ENCODE measurements around the gene KMT2B.

KMT2B gene

GRCh38 chr19:35776102-35776788, 58.4 kb downstream of the KMT2B start:
- Histone ChIP-seq H3K27ac (ENCODE audit: low read depth, low read length, severe bottlenecking) (no peak overlapping the region), H3K4me3 (ENCODE audit: extremely low read depth, insufficient read depth, low read length, poor library complexity, severe bottlenecking) (peak overlapping the region; percentile 60), H3K4me1 (ENCODE audit: control insufficient read depth, insufficient read depth, low read length, poor library complexity, severe bottlenecking) (peaks cover 20% of the 10 kb centered on the region), H3K36me3 (ENCODE audit: control insufficient read depth, insufficient read depth, low read length) (peaks cover 16% of the 10 kb centered on the region), H3K9me3 (ENCODE audit: control insufficient read depth, low read length) (no peaks in the 10 kb centered on the region)
- 57 to 69% methylated on average over 5 to 12 of the region's 13 CpGs for WGBS, 2 experiments (ENCODE audit: insufficient coverage in 2 of 2)

- Histone ChIP-seq H3K36me3 (ENCODE audit: control insufficient read depth, insufficient read depth, low read length) (peaks cover 18% of the 10 kb centered on the region), H3K9me3 (ENCODE audit: control insufficient read depth, low read length) (no peaks in the 10 kb centered on the region), H3K4me3 (ENCODE audit: extremely low read depth, insufficient read depth, low read length, poor library complexity, severe bottlenecking) (no peak overlapping the region), H3K27ac (ENCODE audit: low read depth, low read length, severe bottlenecking) (no peak overlapping the region), H3K4me1 (ENCODE audit: control insufficient read depth, insufficient read depth, low read length, poor library complexity, severe bottlenecking) (peaks cover 20% of the 10 kb centered on the region)
- WGBS, 2 experiments (ENCODE audit: insufficient coverage in 2 of 2): 31 to 32% methylated on average over 18 to 19 of the region's 19 CpGs
Measured at GRCh38 chr19:35777086-35777841, 59.5 kb downstream of the KMT2B start.

GRCh38 chr19:35777961-35778360, 60.2 kb downstream of the KMT2B start:
- Histone ChIP-seq H3K9me3 (ENCODE audit: control insufficient read depth, low read length) (no peaks in the 10 kb centered on the region), H3K4me3 (ENCODE audit: extremely low read depth, insufficient read depth, low read length, poor library complexity, severe bottlenecking) (no peak overlapping the region), H3K4me1 (ENCODE audit: control insufficient read depth, insufficient read depth, low read length, poor library complexity, severe bottlenecking) (peaks cover 20% of the 10 kb centered on the region), H3K27ac (ENCODE audit: low read depth, low read length, severe bottlenecking) (no peak overlapping the region), H3K36me3 (ENCODE audit: control insufficient read depth, insufficient read depth, low read length) (peaks cover 23% of the 10 kb centered on the region)
- 91 to 98% methylated on average over 7 of the region's 7 CpGs for WGBS, 2 experiments (ENCODE audit: insufficient coverage in 2 of 2)

DNA sequence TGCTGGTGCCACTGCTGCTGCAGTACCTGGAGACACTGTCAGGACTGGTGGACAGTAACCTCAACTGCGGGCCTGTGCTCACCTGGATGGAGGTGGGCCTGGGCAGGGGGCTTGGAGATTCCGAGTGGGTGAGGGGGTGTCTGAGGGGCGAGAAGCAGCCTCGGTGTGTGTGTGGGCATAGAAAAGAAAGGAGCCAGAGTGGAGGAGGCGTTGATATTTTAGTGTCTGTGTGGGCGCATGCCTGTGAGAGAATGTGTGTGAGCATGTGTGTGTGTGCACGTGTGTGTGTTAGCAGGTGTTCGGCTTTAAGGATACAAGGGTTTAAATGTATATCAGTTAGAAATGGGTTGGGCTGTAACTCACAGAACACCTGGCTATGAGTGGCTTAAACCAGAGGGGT, 61.2 kb downstream of the KMT2B start:
- Histone ChIP-seq H3K4me3 (ENCODE audit: extremely low read depth, insufficient read depth, low read length, poor library complexity, severe bottlenecking) (no peak overlapping the region), H3K9me3 (ENCODE audit: control insufficient read depth, low read length) (no peaks in the 10 kb centered on the region), H3K4me1 (ENCODE audit: control insufficient read depth, insufficient read depth, low read length, poor library complexity, severe bottlenecking) (peaks cover 24% of the 10 kb centered on the region), H3K27ac (ENCODE audit: low read depth, low read length, severe bottlenecking) (no peak overlapping the region), H3K36me3 (ENCODE audit: control insufficient read depth, insufficient read depth, low read length) (peaks cover 23% of the 10 kb centered on the region)
- WGBS, 2 experiments (ENCODE audit: insufficient coverage in 2 of 2): 92 to 95% methylated on average over 8 of the region's 8 CpGs

- no peak overlapping the region for H3K27ac ChIP-seq (ENCODE audit: low read depth, low read length, severe bottlenecking)
- peaks cover 24% of the 10 kb centered on the region for H3K4me1 ChIP-seq (ENCODE audit: control insufficient read depth, insufficient read depth, low read length, poor library complexity, severe bottlenecking)
- peaks cover 23% of the 10 kb centered on the region for H3K36me3 ChIP-seq (ENCODE audit: control insufficient read depth, insufficient read depth, low read length)
- WGBS, 2 experiments (ENCODE audit: insufficient coverage in 2 of 2): 90 to 92% methylated on average over 12 to 15 of the region's 16 CpGs
- H3K4me3 ChIP-seq (ENCODE audit: extremely low read depth, insufficient read depth, low read length, poor library complexity, severe bottlenecking): no peak overlapping the region
- no peaks in the 10 kb centered on the region for H3K9me3 ChIP-seq (ENCODE audit: control insufficient read depth, low read length)
Measured at GRCh38 chr19:35780058-35780457, 62.3 kb downstream of the KMT2B start.

DNA sequence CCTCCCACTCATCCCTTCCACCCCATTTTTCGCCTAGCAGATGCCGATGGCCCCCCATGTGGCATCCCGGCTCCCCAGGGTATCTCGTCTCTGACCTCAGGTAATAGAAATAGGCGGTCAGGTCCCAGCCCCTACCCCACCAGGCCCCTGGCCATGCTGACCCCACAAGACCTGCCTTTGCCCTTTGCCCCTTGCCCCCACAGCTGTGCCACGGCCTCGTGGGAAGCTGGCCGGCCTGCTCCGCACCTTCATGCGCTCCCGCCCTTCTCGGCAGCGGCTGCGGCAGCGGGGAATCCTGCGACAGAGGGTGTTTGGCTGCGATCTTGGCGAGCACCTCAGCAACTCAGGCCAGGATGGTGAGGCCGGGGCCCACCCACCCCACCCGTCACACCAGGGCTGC, 62.9 kb downstream of the KMT2B start:
- peaks cover 26% of the 10 kb centered on the region for H3K36me3 ChIP-seq (ENCODE audit: control insufficient read depth, insufficient read depth, low read length)
- no peak overlapping the region for H3K4me3 ChIP-seq (ENCODE audit: extremely low read depth, insufficient read depth, low read length, poor library complexity, severe bottlenecking)
- H3K9me3 ChIP-seq (ENCODE audit: control insufficient read depth, low read length): no peaks in the 10 kb centered on the region
- WGBS, 2 experiments (ENCODE audit: insufficient coverage in 2 of 2): 95 to 98% methylated on average over 16 to 20 of the region's 20 CpGs
- peaks cover 24% of the 10 kb centered on the region for H3K4me1 ChIP-seq (ENCODE audit: control insufficient read depth, insufficient read depth, low read length, poor library complexity, severe bottlenecking)
- no peak overlapping the region for H3K27ac ChIP-seq (ENCODE audit: low read depth, low read length, severe bottlenecking)

DNA sequence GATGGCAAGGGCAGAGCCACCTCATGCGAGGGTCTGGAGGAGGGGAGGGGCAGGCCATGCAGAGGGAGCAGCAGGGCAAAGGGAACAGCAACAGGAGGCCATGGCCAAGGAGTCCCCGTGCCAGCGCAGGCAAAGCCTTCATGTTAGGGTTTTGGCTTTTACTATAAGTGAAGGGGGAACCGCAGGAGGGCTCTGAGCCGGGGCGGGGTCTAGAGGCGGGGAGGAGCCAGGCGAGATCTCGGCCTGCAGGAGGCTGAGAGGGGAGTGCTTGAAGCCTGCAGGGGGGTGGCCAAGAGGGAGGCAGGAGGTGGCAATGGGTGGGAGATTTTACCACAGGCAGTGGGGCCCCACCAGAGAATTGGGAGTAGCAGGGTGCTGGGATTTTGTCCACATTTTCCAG, 63.8 kb downstream of the KMT2B start:
- H3K4me1 ChIP-seq (ENCODE audit: control insufficient read depth, insufficient read depth, low read length, poor library complexity, severe bottlenecking): peaks cover 15% of the 10 kb centered on the region
- no peaks in the 10 kb centered on the region for H3K9me3 ChIP-seq (ENCODE audit: control insufficient read depth, low read length)
- no peak overlapping the region for H3K4me3 ChIP-seq (ENCODE audit: extremely low read depth, insufficient read depth, low read length, poor library complexity, severe bottlenecking)
- H3K27ac ChIP-seq (ENCODE audit: low read depth, low read length, severe bottlenecking): no peak overlapping the region
- peaks cover 31% of the 10 kb centered on the region for H3K36me3 ChIP-seq (ENCODE audit: control insufficient read depth, insufficient read depth, low read length)
- WGBS, 2 experiments (ENCODE audit: insufficient coverage in 2 of 2): 54% methylated on average over 5 to 6 of the region's 9 CpGs

- Histone ChIP-seq H3K4me1 (ENCODE audit: control insufficient read depth, insufficient read depth, low read length, poor library complexity, severe bottlenecking) (peaks cover 6% of the 10 kb centered on the region), H3K4me3 (ENCODE audit: extremely low read depth, insufficient read depth, low read length, poor library complexity, severe bottlenecking) (no peak overlapping the region), H3K27ac (ENCODE audit: low read depth, low read length, severe bottlenecking) (no peak overlapping the region), H3K36me3 (ENCODE audit: control insufficient read depth, insufficient read depth, low read length) (peaks cover 31% of the 10 kb centered on the region), H3K9me3 (ENCODE audit: control insufficient read depth, low read length) (no peaks in the 10 kb centered on the region)
- WGBS, 2 experiments (ENCODE audit: insufficient coverage in 2 of 2): 90 to 100% methylated on average over 7 to 9 of the region's 12 CpGs
Measured at GRCh38 chr19:35782589-35782988, 64.8 kb downstream of the KMT2B start.

- H3K4me1 ChIP-seq (ENCODE audit: control insufficient read depth, insufficient read depth, low read length, poor library complexity, severe bottlenecking): peaks cover 4% of the 10 kb centered on the region
- WGBS, 2 experiments (ENCODE audit: insufficient coverage in 2 of 2): 69 to 81% methylated on average over 14 to 23 of the region's 28 CpGs
- peaks cover 24% of the 10 kb centered on the region for H3K36me3 ChIP-seq (ENCODE audit: control insufficient read depth, insufficient read depth, low read length)
- H3K27ac ChIP-seq (ENCODE audit: low read depth, low read length, severe bottlenecking): no peak overlapping the region
- H3K9me3 ChIP-seq (ENCODE audit: control insufficient read depth, low read length): no peaks in the 10 kb centered on the region
- H3K4me3 ChIP-seq (ENCODE audit: extremely low read depth, insufficient read depth, low read length, poor library complexity, severe bottlenecking): no peak overlapping the region
Measured at GRCh38 chr19:35783469-35784434, 65.9 kb downstream of the KMT2B start.

DNA sequence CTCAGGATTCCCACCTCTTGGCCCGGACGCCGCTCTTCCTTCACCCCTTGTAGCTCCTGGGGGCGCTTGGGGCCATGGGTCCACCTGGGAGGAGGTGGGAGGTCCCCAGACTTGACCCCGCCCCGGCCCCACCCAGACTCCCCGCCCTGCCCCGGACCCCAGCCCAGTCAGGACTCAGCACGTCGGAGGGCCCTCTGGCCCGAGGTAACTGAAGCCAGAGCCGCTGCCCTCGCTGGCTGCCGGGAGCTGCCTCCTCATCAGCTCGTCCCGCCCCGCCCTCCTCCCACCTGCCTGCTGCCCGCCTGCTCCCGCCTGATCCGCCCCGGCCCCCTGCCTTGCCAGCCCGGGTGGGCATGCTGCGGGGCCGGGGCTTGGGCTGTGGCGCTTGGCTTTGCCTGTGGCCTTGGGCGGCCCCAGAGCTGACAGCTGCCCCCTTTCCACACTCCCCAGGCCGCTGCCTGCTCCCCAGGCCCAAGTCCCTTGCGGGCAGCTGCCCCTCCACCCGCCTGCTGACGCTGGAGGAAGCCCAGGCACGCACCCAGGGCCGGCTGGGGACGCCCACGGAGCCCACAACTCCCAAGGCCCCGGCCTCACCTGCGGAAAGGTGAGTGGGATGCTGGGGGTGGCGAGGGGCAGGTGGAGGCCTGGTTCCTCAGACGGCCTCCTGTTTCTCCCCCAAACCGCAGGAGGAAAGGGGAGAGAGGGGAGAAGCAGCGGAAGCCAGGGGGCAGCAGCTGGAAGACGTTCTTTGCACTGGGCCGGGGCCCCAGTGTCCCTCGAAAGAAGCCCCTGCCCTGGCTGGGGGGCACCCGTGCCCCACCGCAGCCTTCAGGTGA, 66.9 kb downstream of the KMT2B start:
- 47 to 55% methylated on average over 25 to 36 of the region's 45 CpGs for WGBS, 2 experiments (ENCODE audit: insufficient coverage in 2 of 2)
- H3K9me3 ChIP-seq (ENCODE audit: control insufficient read depth, low read length): no peaks in the 10 kb centered on the region
- no peak overlapping the region for H3K4me3 ChIP-seq (ENCODE audit: extremely low read depth, insufficient read depth, low read length, poor library complexity, severe bottlenecking)
- peaks cover 22% of the 10 kb centered on the region for H3K36me3 ChIP-seq (ENCODE audit: control insufficient read depth, insufficient read depth, low read length)
- H3K4me1 ChIP-seq (ENCODE audit: control insufficient read depth, insufficient read depth, low read length, poor library complexity, severe bottlenecking): peaks cover 4% of the 10 kb centered on the region
- no peak overlapping the region for H3K27ac ChIP-seq (ENCODE audit: low read depth, low read length, severe bottlenecking)
